OCI-M2 (cell line): ENCODE data around the gene JARID2.

Source experiments
- DNase-seq: peaks from one replicate; lab custom pipeline; 2025; ENCODE audit not compliant: unreplicated experiment; lab: John Stamatoyannopoulos, UW

The JARID2 gene

DNA sequence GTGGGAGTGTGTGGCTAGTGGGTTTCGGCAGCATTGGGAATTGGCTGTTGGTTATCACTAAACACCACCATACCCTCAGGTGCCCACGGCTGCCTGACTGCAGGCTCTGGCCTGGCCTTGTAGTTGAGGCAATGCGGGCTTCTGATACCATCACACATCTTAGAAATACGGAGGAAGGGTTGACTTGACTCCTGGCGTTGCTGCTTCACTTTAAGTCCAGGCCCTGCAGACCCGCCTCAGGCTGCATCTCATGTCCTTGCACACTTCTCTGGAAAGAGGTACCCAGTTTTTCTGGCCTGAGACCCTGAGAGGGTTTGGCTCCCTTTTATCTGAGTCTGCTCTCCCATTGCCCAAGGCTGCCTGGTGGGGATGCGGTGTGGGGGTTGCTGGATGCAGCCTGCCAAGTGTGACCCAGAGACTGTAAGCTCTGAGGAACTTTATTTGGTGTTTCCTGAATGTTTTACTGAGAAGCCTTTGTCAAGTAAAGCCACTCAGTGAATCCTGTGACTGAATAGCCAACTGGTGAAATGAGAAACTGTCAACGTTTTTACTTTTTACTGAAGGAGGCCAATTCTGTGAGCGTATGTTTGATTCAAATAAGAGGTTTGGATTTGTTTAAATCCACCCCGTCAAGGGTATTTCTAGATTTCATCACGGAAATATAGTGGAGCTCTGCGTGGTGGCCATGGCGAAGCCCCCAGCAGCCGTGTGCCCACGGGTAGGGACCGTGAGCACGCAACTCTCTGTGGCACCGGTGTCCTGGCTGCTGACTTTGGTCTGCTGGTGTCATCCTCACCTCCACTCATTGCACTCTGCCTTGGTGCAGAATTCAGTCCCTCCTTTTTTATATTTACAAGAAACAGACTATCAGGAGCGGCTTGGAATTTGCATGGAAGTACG is 256.8 kb downstream of the JARID2 start:
- no peak for DNase-seq

- DNase-seq: no peak
These were observed 257.4 kb downstream of the JARID2 start for GRCh38 chr6:15503346-15503680.

GRCh38 chr6:15504040-15504495 is 258.2 kb downstream of the JARID2 start:
- DNase-seq: no peak

- no peak for DNase-seq
These were observed 258.9 kb downstream of the JARID2 start for GRCh38 chr6:15504581-15505350.

DNA sequence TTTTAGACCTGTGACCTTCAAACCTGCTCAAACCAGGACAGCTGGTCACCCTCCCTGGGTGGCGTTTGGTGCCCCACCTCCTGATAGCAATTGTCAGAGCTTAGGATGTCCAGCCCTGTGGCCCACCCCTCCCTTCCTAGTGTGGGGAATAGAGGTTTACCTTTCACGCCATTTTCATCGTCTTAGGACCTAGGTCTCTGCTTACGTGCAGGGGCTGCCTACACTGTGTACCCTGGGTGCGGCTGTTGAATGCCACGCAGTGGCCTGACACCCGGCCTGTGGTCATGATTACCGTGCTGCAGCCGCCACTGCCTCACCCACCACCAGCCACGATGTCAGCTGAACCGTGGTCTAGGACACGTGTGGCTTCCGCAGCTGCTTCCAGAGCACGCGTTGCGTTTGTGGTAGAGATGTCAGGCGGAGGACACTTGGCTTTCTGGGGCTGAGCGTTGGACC is 259.6 kb downstream of the JARID2 start:
- no peak for DNase-seq

DNA sequence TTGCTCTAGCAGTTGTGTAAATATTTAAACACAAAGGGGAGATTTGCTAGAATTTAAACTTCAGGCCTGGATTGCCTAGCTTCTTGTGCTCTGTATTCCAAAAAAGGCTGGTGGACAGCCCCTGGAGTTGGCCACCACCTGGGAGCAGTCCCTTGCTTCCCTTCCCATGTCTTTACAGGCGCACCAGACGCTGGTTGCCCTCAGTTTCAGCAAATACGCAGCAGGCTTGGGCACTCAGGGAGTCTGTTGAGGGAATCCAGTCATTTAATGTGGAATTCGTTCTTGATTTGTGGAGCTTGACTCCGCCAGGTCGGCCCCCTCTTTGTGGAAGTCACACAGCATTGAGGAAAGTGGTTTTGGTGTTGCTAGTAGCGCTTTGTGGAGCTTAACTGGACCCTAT is 260.2 kb downstream of the JARID2 start:
- DNase-seq: no peak

DNA sequence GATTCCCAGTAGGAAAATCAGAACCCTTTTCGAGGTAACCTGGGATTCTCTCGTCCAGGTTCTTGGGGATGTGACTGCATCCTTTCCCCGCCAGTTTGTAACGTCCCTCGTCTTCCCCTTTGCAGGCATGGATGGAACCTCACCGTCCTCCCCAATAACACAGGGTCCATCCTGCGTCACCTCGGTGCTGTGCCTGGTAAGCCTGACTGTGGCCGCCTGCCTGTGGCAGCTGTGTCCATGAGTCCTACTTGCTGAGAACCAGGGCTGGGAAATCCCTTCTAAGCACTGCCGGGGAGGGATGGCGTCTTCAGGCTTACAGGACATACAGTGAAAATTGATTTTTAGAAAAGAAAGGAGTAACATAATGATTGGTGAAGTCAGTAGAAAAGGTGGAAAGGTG is 261.4 kb downstream of the JARID2 start:
- no peak for DNase-seq

GRCh38 chr6:15507746-15508145 is 261.9 kb downstream of the JARID2 start:
- DNase-seq: no peak

GRCh38 chr6:15508441-15508871 is 262.6 kb downstream of the JARID2 start:
- DNase-seq: no peak

DNA sequence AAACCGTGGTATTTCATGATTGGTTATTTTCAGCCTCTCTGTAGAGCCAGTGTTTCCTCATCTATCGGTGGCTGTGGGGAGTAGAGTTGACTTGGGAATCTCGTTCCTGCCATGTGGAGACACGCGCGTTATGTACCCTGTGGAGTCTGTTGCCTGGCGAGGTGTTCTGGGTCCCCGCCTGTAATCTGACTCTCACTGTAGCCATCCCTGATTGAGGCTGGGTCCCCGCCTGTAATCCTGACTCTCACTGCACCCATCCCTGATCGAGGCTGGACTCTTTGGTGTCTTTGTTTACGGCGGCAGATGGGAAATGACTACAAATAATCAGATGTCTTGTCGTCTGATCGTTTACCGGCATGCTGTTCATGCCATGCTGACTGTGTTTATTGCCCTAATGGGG is 263.1 kb downstream of the JARID2 start:
- no peak for DNase-seq

DNA sequence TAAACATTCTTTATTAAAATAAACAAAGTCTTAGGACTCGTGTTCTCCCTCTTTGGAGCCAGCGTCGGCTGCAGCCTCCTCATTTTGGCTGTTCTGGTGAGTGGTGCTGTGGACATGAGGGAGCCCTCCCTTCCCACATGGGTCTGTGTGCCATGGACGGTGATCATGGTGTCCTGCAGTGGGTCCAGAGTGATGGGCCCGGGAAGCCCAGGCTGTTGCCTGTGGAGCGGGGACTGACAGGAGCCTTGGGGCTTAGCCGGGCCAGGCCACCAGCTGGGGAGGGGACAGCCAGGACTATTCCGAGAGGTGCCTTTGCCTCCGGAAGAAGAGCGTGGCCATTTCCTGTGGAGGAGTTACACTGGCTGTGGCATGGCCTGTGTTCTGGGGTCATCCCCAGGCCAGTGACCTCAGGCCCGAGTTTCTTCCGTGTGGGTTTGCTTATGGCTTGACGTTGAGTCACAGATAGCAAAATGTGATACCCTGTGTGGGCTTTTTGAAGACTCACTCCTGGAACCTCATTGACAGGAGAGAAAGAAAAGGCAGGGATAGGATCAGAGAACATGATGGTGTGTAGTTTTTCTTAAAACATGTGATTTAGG is 263.6 kb downstream of the JARID2 start:
- DNase-seq: no peak

- no peak for DNase-seq
These were observed 264.3 kb downstream of the JARID2 start for GRCh38 chr6:15510121-15510520.

DNA sequence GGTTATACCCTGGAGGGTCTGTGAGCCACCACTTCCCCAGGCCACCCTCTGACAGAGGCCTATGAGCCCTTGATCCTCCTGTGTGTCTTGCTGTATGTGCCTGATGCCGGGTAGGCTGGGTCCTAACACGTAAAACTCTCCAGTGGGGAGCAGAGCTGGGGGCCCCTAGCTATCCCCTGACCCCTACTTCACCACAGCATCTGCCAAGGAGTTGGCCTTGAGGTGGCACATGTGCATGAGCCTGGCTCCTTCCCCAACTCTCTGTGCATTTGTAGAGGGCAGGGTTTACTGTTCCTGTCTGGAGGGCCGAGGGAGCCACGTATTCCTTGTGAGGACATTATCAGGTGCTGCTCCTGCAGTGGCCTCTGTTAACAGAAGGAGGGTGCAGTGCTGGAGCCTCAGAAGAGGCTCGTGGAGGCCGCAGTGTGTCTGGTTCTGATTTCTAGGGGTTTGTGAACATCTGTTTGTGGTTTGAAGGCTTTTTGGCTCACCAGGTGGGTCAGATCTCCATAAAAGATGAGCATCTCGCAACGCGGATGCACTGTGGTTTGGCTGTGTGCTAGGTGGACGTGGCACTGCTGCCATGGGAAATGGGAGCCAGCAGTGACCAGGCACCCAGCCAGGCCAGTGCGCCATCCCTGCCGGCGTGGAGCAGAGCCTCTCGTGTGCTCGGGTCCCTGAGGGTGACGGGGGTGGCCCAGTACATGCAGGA is 264.8 kb downstream of the JARID2 start:
- DNase-seq: no peak

DNA sequence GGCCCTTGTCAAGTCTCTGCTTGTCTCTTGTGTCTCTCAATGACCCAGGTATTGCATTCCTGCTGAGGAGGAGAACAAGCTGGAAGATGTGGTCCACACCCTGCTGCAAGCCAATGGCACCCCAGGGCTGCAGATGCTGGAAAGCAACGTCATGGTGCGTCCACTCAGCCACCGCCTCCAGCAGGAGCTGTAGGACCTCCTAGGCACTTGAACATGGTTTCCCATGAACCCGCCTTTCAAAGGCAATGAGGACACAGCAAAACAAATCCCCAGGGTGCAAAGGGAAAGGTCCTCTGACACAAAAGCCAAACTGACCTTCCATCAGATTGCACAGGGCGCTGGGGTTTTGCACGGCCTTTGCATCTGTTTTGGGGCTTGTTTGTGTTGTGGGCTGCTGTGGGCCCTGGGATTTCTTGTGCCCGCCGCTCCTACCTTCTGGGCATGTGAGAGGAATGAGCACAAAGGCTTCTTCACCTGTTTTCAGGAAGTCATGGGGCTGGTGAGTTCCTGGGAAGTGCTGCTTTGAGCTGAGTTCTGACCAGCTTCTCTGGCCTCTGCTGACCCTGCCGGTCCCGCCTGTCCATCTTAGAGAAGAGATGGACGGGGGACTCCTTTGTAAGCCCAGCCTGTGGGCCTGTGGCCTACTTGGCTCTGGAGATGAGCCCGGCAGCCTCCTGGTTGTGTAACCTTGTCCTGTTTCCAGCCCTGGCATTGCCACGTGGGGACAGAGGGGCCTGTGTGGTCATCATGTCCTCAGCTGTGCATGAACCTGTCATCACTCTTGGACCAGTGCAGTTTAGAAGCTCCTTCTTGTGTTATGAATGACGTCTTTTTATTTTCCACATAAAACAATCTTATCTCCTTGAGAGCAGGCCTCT is 265.6 kb downstream of the JARID2 start:
- no peak for DNase-seq

- DNase-seq: no peak
These were observed 266.3 kb downstream of the JARID2 start for GRCh38 chr6:15512126-15512525.

GRCh38 chr6:15512721-15513120 is 266.9 kb downstream of the JARID2 start:
- no peak for DNase-seq

DNA sequence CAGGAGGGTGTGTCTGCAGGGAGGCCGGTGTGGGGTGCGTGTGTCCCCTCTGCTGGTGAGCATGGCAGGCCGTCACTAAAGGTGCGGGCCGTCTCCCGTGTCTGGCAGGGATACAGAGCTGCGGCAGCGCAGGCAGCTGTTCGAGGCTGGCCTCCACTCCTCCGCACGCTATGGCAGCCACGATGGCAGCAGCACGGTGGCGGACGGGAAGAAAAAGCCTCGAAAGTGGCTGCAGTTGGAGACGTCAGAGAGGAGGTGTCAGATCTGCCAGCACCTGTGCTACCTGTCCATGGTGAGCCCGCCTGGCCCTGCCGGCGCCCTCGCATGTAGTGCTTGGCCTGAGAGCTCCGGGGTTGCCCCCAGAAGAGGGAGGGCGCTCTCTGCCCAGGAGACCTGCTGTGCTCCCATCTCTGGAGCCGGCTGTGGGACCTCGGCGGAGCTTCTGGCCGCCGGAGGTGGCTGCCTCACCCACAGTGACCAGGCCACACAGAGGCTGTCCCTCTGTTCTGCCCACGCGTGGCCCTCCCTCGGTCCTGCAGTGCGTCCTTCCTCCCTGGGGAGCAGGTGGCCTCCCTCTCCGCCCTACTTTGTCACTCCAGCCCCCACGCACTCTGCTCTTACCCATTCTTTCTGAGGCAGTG is 267.4 kb downstream of the JARID2 start:
- no peak for DNase-seq

DNA sequence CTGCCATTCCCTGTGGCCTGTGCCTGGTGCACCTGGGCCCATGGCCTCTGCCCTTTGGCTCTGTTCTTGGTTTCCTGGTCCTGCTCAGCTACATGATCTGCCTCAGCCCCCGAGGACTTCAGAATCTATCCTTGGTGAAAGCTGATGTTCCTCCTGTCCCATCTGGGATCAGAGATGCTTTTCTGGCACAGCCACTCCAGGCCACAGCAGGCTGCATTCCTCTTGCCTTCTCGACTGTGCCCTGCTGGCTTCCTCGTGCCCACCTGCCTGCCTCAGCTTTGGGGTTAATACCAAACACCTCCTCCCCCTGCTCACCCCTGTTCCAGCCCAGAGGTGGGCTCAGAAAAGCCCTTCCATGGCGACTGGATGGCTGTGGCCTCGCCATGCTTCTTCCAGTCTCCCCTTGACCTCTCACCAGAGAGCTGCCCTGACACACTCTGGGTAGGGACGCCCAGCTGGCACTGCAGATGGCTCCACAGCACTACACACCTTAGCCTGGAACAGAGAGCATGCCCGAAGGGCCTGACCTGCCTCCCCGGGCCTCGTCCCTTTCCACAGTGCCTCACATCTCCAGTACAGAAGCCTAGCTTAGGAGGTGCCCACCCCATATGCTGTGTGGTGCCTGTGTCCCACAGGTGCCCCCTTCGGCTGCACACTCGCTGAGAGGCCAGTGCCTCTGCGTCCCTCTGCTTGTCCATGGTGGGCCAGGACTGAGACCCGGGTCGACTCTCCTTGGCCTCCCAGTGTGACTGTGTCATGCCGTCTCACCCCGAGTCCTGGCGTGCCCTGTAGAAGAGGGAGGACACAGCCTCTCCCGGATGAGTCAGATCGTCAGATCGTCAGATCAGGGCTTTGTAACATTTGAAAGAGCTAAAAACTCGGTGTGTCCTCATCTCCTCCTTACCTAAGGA is 268.2 kb downstream of the JARID2 start:
- DNase-seq: no peak

- no peak for DNase-seq
These were observed 269.4 kb downstream of the JARID2 start for GRCh38 chr6:15515226-15515625.
